ENCODE measurements around the gene LMNA.
"Not testable (repeated sequence)": the region's sequence is repeated elsewhere in the genome, so short reads cannot be mapped to it uniquely, and the experiment has no call there.

The LMNA gene

DNA sequence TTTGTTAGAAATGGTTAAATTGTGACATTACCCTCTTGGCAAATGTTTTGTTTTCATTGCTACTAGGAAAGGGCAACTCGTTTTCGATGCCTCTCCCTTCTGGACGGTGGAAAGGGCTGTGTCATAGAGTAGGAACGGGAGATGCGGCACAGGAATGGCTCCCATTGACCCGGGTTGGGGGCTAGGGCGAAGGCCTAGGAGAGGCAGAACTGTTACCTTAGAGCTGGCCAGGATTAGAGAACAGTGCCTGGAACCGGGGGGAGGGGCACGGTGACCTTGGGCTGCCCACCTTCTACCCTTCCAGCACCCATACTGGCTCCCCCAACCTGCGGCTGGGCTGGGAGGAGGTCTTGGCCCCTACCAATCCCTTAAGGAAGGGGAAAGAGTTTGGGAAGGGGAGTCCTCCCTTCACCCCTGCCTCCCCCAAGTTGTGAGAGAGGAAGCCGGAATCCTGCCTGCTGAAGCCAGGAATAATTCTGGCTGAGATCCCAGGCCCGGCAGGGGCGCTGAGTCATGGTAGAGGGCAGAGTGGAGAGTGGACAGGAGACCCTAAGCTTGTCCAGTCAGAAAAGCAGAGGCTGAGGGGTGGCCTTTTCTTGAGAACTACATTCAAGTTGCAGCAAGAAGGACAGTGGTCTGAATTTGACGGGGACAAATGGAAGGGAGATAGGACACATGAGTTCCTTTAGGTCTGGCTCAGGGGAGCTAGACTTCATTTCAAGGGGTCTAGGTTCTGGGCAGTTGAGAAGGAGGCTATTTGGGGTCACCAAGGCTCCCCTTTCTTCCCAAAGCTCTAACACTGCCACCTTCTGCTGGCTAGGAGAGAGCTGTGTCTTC, 8.2 kb downstream of the LMNA start:
- DNase-seq: peak; percentile 52

DNA sequence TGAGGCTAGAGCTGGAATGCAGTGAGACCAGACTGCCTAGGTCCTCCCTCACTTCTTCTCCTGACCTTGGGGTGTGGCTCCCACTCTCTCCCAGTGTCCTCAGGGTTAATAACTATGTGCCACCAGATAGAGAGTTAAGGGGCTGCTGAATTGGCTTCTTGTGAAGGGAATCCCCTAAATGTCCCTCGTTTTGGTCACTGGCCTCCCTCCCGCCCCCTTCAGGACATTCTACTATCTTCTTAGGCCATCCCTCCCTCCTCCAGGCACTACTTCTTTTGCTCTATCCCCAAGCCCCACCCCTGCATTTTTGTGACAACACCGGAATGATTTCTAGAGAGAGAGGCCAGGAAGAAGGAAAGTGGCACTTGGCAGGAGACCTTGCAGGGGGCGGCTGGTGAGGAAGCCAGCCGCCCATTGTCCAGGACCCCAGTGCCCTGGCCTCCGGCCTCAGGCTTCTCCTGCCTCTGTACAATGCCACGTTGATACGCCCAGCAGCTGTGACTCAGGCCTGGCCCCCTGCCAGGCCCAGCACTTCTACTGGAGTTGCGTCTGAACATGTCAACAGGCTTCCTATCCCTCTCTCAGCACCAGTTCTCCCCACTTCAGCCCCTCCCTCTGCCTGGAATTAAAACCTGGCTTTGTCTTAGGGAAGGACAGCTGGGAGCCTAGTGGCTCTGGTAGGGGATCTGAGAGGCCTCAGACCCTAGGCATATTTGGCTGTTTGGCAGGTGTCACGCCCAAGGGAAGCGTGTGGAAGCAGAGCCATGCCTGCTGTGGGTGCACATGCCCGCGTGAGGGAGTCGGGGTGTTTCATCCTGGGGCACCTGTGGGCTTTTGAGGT, 9.1 kb downstream of the LMNA start:
- peak; percentile 93 for DNase-seq

DNA sequence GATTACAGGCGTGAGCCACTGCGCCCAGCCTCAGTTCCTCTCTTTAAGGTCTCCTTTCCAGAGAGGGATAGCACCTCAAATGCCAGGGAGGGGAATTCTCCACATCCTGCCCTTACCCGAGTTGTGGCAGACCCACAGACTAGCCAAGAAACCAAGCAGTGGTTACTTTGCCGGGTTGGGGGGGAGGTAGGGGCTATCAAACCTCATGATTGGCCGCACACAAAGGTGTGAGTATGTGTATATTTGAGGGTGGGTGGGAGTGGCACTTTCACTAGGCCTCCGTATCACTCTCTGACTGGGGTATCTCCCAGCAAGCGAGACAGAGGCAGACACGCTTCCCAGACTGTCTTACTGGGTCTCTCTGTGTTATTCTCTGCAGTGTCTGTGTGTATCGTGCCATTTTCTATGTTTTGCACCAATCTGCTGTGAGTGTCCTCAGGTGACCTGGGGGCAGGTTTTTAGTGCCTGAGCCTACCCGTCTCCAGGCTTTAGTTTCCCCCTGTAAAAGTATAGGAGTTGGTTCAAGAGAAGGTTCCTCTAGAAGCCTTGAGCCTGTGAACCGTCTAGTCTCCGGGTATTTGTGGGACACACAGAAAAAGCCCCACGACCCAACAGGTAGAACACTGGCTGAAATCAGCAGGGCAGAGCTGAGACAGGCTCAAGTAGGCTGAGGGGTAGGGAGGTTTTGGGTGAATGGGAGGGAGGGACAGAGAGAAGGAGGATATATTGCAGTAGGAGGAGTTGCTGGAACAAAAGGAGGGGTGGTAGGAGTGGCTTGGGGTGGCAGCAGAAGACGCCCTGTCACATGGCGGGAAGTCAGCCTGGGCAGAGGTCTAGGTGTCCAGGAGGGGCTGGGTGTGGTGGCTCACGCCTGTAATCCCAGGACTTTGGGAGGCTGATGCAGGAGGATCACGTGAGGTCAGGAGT, 10.3 kb downstream of the LMNA start:
- DNase-seq: peak; percentile 2

DNA sequence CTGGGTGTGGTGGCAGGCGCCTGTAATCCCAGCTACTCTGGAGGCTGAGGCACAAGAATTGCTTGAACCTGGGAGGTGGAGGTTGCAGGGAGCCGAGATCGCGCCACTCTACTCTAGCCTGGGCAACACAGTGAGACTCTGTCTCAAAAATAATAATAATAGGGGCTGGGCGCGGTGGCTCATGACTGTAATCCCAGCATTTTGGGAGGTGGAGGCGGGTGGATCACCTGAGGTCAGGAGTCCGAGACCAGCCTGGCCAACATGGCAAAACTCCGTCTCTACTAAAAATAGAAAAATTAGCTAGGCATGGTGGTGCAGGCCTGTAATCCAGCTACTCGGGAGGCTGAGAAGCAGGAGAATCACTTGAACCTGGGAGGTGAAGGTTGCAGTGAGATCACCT, 11.0 kb downstream of the LMNA start:
- not testable (repeated sequence) for DNase-seq

DNA sequence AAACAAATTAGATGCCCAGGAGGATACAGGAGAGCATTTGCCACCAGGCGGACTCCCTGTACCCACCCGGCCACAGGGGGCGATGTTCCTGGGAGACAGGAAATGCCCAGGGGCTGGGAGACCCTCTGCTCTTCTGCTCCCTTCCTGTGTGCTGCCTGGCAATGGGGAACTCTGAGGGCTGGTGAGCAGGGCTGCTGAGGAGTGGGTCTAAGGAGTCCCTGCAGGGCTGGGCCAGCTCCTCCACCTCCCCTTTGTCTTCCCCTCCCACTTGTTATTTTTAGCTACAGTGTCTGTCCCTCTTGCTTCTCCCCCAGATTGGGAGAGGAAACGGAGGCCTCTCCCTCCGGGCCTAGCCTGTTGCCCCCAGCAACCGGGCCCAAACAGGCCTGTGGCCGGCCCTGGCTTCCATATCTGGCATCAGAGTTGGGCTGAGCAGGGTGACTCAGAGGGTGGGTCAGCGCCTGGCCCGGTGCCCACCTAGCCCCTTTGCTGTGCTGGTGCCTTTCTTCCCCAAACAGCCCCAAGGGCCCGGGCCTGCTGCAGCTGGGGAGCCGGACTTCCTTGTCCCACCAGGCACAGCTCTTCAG, 11.6 kb downstream of the LMNA start:
- DNase-seq: peak; percentile 63

DNA sequence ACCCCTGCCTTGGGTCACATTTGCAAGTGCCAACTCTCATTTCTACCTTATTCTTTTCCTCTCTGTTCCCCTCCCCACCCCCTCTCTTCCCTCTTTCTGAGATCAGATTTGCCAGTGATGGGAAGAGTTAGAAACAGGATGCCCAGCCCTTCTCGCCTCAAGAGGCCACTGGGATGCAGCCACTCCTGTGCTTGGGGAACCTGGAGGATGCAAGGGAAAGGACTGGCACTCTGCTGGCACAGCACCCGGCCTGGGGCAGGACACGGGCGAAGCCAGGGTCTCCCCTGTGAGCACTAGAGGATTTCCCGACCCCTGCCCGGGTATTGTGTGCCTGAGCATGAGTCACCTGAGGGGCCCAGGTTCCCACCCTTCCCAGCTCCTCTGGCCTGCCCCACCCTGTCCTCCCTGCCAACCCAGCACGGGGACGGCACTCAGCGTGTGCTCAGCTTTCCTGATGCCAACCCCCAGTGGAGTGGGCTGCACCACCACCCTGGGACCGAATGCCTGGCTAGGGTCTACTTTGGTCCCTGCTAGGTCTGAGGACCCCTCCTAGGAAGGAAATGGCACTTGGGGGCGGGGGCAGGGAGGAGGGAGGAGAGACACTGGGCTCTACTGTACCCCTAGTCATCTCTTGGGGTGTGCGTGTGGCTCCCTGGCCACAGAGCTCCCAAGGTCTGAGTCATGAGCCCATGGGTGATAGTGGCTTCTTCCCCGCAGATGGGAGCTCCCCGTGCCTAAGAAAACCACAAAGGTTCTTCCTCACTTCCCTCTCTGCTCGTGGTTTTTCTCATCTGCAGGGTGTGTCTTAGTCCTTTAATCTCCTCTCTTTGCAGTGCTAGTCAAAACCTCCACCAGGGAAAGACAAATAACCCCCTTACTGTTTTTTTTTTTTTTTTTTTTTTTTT, 12.4 kb downstream of the LMNA start:
- DNase-seq: peak; percentile 17

DNA sequence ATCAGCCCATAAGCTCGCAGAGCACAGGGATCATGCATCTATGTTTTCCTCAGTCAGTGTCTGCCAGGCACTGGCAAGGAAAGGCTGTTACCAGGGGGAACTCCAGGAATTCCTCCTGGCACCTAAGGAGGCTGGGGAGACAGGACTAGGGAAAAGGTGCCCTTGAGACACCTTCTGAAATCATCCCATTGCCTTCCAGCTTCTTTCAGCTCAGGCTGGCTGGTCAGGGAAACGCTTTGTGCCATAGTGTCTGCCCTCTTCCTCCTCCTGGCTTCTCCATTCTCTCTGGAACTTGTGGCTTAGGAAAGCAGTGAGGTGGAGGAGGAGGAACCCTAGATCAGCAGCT, 13.8 kb downstream of the LMNA start:
- DNase-seq: no peak

DNA sequence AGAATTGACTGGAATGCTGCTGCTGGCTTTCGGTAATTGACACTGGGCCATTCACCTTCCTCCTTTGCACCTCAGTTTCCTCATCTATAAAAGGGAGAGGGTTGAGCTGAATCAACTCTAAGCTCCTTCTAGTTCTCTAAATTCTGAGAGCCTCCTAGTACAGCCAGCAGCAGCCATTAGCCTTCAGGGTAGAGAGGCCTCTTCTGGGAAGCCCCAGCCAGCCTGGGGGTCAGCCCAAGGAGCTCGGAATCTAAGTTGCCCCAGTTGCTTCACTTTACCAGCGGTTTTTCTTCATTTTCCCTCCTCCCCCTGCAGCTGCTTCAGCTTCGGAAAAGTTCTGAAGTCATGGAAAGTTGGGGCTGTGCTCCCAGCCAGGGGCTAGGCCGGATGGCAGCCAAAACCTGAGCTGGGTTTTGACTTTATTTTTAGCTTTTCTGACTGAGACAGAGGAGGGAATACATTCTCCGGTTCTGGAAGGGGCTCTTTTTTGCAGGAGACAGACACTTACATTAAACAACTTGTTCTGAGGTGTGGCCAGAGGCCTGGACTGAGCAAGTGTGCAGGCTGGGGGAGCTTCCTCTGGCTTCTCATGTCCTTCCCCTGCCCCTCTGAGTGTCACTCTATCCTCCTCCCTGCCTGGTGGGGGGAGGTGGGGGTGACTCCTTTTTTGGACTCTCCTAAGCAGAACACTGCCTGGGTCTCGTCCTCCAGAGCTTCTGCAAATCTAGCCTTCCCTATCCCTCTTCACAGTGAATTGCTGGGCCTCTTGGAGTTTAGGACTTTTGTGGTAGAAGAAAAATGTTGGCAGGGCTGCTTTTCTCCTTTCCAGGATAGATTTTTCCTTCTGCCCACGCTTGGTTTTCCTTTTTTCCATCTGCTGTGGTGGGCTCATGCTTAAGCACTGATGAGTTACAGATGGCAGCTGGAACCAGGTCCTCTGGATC, 14.4 kb downstream of the LMNA start:
- DNase-seq: peak; percentile 80

DNA sequence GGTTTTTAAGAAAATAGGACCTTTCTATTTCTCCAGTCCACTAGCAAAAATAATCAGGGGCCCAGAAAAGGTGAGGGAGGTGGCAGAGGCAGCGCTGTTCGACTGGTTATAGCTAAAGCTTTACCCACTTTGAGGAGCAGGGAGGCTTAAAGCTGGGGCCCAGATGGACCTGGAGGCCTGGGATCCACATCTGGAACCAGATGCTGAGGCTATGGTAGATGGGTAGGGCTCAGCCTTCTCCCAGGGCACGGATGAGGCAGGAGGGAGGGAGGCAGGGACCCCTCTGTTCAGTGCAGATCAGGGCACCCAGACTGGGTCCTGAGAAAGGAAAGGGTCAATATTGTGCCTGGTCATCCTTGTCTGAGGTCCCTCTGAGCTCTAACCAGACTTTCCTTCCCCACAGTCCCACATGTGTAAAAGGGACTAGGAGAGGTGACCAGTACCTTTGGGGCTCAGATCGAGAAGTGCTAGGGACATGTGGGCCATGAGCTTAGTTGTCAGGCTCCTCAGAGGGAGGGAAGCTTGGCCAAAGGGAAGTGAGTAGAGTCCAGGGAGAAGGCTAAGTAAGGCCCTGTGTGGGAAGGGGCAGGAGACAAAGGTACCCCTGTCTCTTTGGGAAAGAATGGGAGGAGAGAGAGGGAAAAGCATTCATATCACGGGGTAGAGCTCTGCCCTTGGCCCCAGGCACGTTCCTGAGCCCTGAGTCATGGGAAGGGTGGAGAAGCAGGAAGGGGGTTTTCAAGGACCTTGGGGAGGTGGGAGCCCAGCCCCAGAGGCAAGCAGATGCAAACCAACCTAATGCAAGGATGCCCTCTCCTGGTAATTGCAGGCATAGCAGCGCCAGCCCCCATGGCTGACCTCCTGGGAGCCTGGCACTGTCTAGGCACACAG, 15.4 kb downstream of the LMNA start:
- DNase-seq: peak; percentile 94

DNA sequence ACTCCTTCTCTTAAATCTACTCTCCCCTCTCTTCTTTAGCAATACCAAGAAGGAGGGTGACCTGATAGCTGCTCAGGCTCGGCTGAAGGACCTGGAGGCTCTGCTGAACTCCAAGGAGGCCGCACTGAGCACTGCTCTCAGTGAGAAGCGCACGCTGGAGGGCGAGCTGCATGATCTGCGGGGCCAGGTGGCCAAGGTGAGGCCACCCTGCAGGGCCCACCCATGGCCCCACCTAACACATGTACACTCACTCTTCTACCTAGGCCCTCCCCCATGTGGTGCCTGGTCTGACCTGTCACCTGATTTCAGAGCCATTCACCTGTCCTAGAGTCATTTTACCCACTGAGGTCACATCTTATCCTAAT, 16.0 kb downstream of the LMNA start:
- no peak for DNase-seq

DNA sequence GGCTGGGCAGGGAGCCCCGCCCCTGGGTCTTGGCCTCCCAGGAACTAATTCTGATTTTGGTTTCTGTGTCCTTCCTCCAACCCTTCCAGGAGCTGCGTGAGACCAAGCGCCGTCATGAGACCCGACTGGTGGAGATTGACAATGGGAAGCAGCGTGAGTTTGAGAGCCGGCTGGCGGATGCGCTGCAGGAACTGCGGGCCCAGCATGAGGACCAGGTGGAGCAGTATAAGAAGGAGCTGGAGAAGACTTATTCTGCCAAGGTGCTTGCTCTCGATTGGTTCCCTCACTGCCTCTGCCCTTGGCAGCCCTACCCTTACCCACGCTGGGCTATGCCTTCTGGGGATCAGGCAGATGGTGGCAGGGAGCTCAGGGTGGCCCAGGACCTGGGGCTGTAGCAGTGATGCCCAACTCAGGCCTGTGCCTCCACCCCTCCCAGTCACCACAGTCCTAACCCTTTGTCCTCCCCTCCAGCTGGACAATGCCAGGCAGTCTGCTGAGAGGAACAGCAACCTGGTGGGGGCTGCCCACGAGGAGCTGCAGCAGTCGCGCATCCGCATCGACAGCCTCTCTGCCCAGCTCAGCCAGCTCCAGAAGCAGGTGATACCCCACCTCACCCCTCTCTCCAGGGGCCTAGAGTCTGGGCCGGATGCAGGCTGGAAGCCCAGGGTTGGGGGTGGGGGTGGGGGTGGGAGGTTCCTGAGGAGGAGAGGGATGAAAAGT, 20.4 kb downstream of the LMNA start:
- DNase-seq: no peak

DNA sequence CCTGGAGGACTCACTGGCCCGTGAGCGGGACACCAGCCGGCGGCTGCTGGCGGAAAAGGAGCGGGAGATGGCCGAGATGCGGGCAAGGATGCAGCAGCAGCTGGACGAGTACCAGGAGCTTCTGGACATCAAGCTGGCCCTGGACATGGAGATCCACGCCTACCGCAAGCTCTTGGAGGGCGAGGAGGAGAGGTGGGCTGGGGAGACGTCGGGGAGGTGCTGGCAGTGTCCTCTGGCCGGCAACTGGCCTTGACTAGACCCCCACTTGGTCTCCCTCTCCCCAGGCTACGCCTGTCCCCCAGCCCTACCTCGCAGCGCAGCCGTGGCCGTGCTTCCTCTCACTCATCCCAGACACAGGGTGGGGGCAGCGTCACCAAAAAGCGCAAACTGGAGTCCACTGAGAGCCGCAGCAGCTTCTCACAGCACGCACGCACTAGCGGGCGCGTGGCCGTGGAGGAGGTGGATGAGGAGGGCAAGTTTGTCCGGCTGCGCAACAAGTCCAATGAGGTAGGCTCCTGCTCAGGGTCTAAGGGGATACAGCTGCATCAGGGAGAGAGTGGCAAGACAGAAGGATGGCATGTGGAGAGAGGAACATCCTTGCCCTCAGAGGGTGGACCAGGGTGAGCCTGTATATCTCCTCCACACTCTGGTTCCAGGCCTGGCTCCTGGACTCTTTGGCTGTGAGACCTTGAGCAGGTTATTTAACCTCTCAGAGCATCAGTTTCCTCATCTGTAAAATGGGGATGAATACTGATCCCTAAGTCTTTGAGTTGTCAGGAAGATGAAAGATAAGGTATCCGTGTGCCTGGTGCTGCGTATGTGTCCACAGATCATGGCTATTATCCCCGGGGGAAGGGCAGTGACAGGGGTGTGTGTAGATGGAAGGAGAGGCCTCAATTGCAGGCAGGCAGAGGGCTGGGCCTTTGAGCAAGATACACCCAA, 21.7 kb downstream of the LMNA start:
- no peak for DNase-seq

DNA sequence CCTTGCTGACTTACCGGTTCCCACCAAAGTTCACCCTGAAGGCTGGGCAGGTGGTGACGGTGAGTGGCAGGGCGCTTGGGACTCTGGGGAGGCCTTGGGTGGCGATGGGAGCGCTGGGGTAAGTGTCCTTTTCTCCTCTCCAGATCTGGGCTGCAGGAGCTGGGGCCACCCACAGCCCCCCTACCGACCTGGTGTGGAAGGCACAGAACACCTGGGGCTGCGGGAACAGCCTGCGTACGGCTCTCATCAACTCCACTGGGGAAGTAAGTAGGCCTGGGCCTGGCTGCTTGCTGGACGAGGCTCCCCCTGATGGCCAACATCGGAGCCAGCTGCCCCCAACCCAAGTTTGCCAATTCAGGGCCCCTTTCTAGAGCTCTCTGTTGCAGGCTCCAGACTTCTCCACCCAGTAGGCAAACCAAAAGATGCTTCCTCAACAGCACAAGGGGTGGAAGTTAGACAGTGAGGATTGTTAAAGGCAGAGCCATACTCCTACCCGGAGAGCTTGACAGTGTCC, 22.5 kb downstream of the LMNA start:
- DNase-seq: no peak

DNA sequence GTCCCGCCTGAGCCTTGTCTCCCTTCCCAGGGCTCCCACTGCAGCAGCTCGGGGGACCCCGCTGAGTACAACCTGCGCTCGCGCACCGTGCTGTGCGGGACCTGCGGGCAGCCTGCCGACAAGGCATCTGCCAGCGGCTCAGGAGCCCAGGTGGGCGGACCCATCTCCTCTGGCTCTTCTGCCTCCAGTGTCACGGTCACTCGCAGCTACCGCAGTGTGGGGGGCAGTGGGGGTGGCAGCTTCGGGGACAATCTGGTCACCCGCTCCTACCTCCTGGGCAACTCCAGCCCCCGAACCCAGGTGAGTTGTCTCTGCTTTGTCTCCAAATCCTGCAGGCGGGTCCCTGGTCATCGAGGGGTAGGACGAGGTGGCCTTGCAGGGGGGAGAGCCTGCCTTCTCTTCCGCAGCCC, 24.0 kb downstream of the LMNA start:
- no peak for DNase-seq

DNA sequence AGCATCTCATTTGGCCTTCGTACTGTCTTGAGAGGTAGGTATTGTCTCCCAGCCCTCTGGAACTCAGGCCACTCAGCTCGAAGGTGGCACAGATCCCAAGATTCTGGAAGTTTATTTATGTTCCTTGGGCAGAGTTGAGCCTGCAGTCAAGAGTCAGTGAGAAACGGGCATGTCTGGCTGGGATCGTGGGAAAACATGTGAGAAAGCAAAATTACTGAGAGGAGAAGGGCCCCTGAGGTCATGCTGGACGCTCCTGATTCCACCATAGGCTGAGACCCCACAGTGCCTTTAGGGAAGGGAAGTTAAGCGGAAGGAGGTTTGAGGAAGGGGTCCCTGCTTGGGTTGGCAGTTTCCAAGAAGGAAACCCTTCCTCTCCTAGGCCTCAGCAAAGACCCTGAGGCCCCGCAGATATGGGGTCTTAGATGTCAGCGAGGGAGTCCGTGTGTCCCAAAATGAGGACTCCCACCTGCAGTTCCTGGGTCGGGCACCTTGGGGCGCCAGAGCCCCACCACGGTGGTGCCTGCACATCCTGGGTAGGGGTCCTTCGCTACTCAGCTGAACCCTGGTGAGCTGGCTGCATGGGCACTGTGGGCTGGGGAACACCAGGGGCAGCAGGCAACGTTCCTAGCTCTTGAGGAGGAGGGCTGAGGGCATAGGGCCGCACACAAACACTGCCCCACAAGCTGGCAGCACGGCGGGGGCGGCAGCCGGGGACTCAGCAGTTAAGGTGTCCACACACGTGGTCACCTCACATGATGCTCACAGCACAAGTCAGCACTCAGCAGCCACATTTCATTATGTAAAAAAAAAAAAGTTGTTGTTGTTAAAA, 26.6 kb downstream of the LMNA start:
- peak; percentile 84 for DNase-seq

DNA sequence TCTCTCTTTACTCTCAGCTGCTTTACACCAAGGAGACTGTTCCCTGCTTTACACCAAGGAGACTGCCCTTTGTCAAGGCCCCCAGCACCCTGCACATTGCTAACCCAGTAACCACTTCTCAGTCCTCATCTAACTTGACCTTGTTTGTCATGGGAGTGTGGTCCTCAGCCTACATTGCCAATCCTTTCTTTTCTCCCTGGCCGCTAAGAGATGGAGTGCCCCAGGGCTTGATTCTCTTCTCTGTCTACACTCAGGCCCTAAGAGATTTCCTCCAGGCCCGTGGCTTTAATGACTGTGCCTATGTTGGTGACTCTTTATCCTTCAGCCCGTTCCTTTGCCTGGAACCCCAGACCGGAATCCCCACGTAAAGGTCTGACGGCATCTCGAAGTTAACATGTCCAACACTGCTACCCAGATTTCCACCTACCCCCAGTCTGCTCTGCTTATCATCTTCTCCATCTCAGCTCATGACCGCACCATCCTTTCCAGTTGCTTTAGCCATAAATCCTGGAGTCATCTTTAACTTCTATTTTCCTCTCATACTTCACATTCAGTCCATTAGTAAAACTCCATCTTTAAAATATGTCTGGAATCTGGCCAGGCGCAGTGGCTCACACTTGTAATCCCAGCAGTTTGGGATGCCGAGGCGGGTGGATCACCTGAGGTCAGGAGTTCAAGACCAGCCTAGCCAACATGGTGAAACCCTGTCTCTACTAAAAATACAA, 29.4 kb downstream of the LMNA start:
- no peak for DNase-seq

Measured in eye (tissue), 1 donor.